ENCODE measurements around the gene PPP4R4.
"Not testable (repeated sequence)": the region's sequence is repeated elsewhere in the genome, so short reads cannot be mapped to it uniquely, and the experiment has no call there.

The PPP4R4 gene

DNA sequence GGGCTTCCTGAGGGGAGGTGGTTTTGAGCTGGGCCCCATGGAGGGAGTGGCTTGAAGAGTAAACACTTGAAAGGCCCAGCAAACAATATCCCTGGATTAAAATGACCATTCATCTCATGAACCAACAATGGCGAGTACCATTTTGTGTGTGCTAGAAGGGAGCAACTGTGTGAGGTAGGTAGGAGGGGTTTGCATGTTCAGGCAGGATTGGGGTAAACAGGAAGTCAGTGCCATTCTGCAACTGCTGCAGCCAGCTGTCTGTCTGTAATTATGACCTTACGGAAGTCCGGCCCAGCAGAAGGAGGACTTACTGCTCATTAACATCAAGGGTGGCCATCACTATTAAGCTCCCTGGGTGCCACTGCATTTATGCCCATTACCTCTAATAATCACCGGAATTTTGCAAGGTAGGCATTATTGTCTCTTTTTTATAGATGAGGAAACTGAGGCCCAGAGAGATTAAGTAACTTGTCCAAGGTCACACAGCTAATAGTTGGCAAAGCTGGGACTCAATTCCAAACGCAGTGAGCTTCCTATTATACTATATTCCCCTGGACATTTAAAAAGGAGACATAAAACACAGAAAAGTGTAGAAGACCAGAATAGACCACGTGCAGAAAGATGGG is 28.1 kb upstream of the PPP4R4 start:
- no peaks in the 10 kb centered on the region for H3K9me3 ChIP-seq (ENCODE audit: low read length)
- H3K9ac ChIP-seq (ENCODE audit: low read length): no peak overlapping the region
- no peaks in the 10 kb centered on the region for H3K27me3 ChIP-seq (ENCODE audit: control insufficient read depth in 1 of 2, insufficient read depth in 2 of 2, low read length in 2 of 2)
- H3K36me3 ChIP-seq (ENCODE audit: insufficient read depth, low read length): no peaks in the 10 kb centered on the region
- H3K4me3 ChIP-seq (ENCODE audit: low read depth in 1 of 2, low read length in 2 of 2): no peak overlapping the region
- no peak overlapping the region for H3K27ac ChIP-seq (ENCODE audit: low read depth, low read length)
- no peaks in the 10 kb centered on the region for H3K4me1 ChIP-seq (ENCODE audit: insufficient read depth, low read length)

DNA sequence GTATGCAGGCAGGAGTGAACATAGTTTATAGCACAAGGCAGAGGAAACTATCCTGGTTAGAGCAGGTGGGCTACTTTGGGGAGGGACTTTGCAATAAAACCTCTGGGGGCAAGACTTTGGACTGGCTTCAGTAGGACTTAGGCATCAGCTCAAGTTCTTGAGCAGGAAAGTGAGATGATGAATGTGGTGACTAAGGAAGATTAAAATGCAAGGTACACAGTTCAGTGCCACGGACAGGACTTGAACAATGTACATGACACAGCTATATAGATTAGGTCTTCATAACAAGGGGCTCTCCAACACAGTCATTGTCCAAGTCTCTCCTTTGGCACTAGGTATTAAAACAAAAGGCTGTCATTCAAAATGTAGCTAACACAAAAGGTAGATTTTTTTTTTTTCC is 21.4 kb upstream of the PPP4R4 start:
- Histone ChIP-seq H3K4me1 (ENCODE audit: insufficient read depth, low read length) (no peaks in the 10 kb centered on the region), H3K27ac (ENCODE audit: low read depth, low read length) (no peak overlapping the region)

DNA sequence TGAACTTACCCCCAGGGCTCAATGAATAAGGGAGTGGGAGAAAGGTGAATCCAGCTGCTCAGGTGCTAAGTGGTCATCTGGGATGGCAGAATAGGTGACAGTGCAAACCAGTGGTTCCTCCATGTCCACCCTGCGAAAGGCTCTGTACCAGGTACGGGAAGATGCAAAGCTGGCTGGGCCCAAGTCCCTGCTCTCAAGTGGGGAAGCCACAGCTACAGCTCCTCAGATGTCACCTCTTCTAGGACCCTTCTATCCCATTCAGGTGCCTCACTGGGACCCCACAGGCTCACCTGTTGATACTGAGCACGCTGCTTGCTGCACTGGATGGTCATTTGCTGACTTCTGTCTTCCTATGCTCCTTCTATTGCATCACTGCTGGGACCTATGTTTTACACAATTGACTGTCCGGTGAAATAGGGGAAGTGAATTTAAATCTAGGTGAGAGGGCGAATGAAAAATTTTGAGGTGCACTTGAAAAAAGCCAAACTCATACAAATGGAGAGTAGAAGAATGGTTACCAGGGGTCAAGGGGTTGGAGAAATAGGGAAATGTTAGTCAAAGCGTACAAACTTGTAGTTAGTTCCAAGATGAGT is 20.3 kb upstream of the PPP4R4 start:
- Histone ChIP-seq H3K9me3 (ENCODE audit: low read length) (no peaks in the 10 kb centered on the region), H3K27ac (ENCODE audit: low read depth, low read length) (no peak overlapping the region), H3K4me3 (ENCODE audit: low read depth in 1 of 2, low read length in 2 of 2) (no peak overlapping the region), H3K36me3 (ENCODE audit: insufficient read depth, low read length) (no peaks in the 10 kb centered on the region), H3K9ac (ENCODE audit: low read length) (no peak overlapping the region), H3K4me1 (ENCODE audit: insufficient read depth, low read length) (no peaks in the 10 kb centered on the region), H3K27me3 (ENCODE audit: control insufficient read depth in 1 of 2, insufficient read depth in 2 of 2, low read length in 2 of 2) (no peaks in the 10 kb centered on the region)

More for the DNA sequence above, 21.4 kb upstream of the PPP4R4 start:
- Histone ChIP-seq H3K27me3 (ENCODE audit: control insufficient read depth in 1 of 2, insufficient read depth in 2 of 2, low read length in 2 of 2) (no peaks in the 10 kb centered on the region), H3K9me3 (ENCODE audit: low read length) (no peaks in the 10 kb centered on the region), H3K9ac (ENCODE audit: low read length) (no peak overlapping the region), H3K4me3 (ENCODE audit: low read depth in 1 of 2, low read length in 2 of 2) (no peak overlapping the region), H3K36me3 (ENCODE audit: insufficient read depth, low read length) (no peaks in the 10 kb centered on the region)

DNA sequence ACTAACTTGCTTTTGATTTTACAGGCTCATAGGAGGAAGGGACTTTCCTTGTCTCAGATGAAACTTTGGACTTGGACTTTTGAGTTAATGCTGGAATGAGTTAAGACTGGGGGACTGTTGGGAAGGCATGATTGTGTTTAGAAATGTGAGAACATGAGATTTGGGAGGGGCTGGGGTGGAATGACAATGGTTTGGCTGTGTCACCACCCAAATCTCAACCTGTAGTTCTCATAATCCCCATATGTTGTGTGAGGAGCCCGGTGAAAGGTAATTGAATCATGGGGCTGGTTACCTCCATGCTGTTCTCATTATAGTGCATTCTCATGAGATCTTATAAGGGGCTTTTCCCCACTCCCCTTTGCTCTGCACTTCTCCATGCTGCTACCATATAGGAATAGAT is 18.0 kb upstream of the PPP4R4 start:
- H3K9me3 ChIP-seq (ENCODE audit: low read length); H3K4me1 ChIP-seq (ENCODE audit: insufficient read depth, low read length); H3K4me3 ChIP-seq (ENCODE audit: low read depth in 1 of 2, low read length in 2 of 2); H3K9ac ChIP-seq (ENCODE audit: low read length); H3K27ac ChIP-seq (ENCODE audit: low read depth, low read length); H3K27me3 ChIP-seq (ENCODE audit: control insufficient read depth in 1 of 2, insufficient read depth in 2 of 2, low read length in 2 of 2); H3K36me3 ChIP-seq (ENCODE audit: insufficient read depth, low read length): not testable (repeated sequence)

DNA sequence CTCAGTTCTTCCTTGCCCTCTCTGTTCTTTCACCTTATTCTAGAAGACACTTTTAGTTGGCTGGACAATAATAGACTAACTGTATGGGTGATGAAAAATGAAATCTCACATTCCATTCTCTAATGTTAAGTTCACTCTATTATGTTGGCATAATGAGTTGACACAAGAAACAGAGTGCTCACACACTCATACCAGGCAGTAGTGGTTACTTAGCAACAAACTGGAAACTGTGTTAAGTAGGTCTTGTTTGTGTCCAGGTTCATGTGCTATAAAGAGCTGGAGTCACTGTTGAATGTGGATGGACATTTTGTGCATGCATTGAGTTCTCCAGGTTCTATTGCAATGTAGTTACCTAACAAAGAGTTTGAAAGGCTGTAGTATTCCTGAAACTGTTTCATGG is 16.9 kb upstream of the PPP4R4 start:
- Histone ChIP-seq H3K4me1 (ENCODE audit: insufficient read depth, low read length) (no peaks in the 10 kb centered on the region), H3K36me3 (ENCODE audit: insufficient read depth, low read length) (no peaks in the 10 kb centered on the region), H3K27ac (ENCODE audit: low read depth, low read length) (no peak overlapping the region), H3K27me3 (ENCODE audit: control insufficient read depth in 1 of 2, insufficient read depth in 2 of 2, low read length in 2 of 2) (no peaks in the 10 kb centered on the region), H3K9me3 (ENCODE audit: low read length) (no peaks in the 10 kb centered on the region), H3K9ac (ENCODE audit: low read length) (no peak overlapping the region), H3K4me3 (ENCODE audit: low read depth in 1 of 2, low read length in 2 of 2) (no peak overlapping the region)

DNA sequence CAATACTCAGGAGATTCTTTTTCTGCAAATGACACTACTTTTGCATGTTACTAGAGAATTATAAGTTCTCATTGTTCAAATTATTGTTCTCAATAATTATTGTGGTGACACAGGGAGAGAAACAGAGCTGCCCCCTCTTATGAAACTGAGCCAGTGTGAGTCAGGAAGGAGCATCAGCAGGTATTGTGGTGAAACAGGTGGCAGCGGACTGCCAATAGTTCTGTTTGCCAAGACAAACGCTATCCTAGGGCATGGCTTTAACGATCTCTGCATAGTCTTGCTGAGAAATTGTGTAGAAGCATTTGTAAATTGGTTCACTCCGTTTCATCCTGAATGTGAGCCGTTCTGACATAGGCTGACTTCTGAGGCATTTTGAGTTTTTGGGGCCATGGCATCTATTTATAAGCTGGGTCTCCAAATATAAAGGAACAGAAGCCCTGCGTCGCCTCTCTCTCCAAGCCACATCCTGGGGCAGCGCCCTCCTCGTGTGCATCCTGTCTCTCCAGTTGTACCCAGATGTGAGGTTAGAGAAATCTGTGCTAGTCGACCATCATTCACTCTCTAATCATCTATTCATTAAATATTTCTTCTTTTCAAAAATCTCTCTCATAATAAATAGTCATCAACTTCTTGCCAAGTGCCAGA is 15.8 kb upstream of the PPP4R4 start:
- H3K4me3 ChIP-seq (ENCODE audit: low read depth in 1 of 2, low read length in 2 of 2): no peak overlapping the region
- H3K4me1 ChIP-seq (ENCODE audit: insufficient read depth, low read length): no peaks in the 10 kb centered on the region
- H3K27ac ChIP-seq (ENCODE audit: low read depth, low read length): no peak overlapping the region

DNA sequence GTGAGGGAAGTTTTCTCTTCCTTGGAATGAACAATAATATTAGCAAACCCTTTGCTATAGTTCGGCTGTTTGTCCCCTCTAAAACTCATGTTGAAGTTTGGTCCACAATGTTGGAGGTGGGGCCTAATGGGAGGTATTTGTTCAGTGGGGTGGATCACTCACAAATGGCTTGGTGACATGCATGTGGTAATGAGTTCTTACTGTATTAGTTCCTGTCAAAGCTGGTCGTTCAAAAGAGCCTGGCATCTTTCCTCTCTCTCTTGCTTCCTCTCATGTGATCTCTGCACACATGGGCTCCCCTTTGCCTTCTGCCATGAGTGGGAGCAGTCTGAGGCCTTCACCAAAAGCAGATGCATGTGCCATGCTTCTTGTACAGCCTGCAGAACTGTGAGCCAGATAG is 13.1 kb upstream of the PPP4R4 start:
- H3K36me3 ChIP-seq (ENCODE audit: insufficient read depth, low read length): no peaks in the 10 kb centered on the region
- H3K9ac ChIP-seq (ENCODE audit: low read length): no peak overlapping the region
- no peak overlapping the region for H3K4me3 ChIP-seq (ENCODE audit: low read depth in 1 of 2, low read length in 2 of 2)
- H3K9me3 ChIP-seq (ENCODE audit: low read length): no peaks in the 10 kb centered on the region
- H3K27ac ChIP-seq (ENCODE audit: low read depth, low read length): no peak overlapping the region
- peaks cover 0 to 6% of the 10 kb centered on the region in 2 donors for H3K27me3 ChIP-seq (ENCODE audit: control insufficient read depth in 1 of 2, insufficient read depth in 2 of 2, low read length in 2 of 2)
- no peaks in the 10 kb centered on the region for H3K4me1 ChIP-seq (ENCODE audit: insufficient read depth, low read length)

More for the DNA sequence above, 15.8 kb upstream of the PPP4R4 start:
- Histone ChIP-seq H3K9ac (ENCODE audit: low read length) (no peak overlapping the region), H3K36me3 (ENCODE audit: insufficient read depth, low read length) (no peaks in the 10 kb centered on the region), H3K9me3 (ENCODE audit: low read length) (no peaks in the 10 kb centered on the region), H3K27me3 (ENCODE audit: control insufficient read depth in 1 of 2, insufficient read depth in 2 of 2, low read length in 2 of 2) (no peaks in the 10 kb centered on the region)

DNA sequence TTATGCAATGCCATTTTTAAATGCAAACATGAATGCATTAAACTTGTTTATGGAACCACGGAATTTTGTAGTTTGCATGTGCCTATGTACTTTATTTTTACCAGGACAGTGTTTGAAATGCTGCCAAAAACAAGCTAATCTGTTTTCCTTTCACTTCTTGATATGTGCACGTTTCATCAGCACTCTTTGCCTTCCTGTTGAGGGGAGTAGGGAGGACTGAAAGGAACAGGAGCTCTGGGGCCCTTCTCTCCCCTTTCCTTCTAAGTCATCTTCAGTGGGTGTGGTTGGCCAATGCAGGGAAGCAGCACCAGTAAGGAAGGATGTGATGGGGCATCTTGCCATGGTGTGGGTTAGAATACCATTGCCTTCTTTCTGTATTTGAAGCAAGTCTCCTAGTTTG is 12.1 kb upstream of the PPP4R4 start:
- Histone ChIP-seq H3K27ac (ENCODE audit: low read depth, low read length) (no peak overlapping the region), H3K9ac (ENCODE audit: low read length) (no peak overlapping the region)

DNA sequence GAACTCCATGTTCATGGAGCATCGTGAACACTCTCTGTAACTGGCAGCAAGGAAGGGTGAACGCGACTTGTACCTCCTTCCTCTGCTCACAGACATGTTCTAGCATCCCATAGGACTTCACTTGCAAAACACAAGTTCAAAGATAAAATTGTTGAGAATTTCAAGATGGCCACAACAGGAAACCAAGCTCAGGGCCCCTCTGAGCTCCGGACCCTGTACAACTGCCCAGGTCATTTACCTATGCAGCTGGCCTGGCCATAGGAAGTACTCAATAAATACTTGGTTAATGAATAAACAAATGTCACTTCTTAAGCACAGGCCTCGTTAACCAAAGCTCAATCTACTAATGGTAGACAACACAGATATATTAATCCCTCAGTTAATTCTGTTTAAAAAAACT is 11.7 kb upstream of the PPP4R4 start:
- Histone ChIP-seq H3K9me3 (ENCODE audit: low read length) (no peaks in the 10 kb centered on the region), H3K4me1 (ENCODE audit: insufficient read depth, low read length) (no peaks in the 10 kb centered on the region), H3K27me3 (ENCODE audit: control insufficient read depth in 1 of 2, insufficient read depth in 2 of 2, low read length in 2 of 2) (peaks cover 0 to 6% of the 10 kb centered on the region in 2 donors), H3K9ac (ENCODE audit: low read length) (no peak overlapping the region), H3K4me3 (ENCODE audit: low read depth in 1 of 2, low read length in 2 of 2) (no peak overlapping the region), H3K36me3 (ENCODE audit: insufficient read depth, low read length) (no peaks in the 10 kb centered on the region), H3K27ac (ENCODE audit: low read depth, low read length) (no peak overlapping the region)

More for the DNA sequence above, 12.1 kb upstream of the PPP4R4 start:
- peaks cover 0 to 6% of the 10 kb centered on the region in 2 donors for H3K27me3 ChIP-seq (ENCODE audit: control insufficient read depth in 1 of 2, insufficient read depth in 2 of 2, low read length in 2 of 2)
- no peaks in the 10 kb centered on the region for H3K36me3 ChIP-seq (ENCODE audit: insufficient read depth, low read length)
- no peaks in the 10 kb centered on the region for H3K4me1 ChIP-seq (ENCODE audit: insufficient read depth, low read length)
- H3K9me3 ChIP-seq (ENCODE audit: low read length): no peaks in the 10 kb centered on the region
- H3K4me3 ChIP-seq (ENCODE audit: low read depth in 1 of 2, low read length in 2 of 2): no peak overlapping the region

DNA sequence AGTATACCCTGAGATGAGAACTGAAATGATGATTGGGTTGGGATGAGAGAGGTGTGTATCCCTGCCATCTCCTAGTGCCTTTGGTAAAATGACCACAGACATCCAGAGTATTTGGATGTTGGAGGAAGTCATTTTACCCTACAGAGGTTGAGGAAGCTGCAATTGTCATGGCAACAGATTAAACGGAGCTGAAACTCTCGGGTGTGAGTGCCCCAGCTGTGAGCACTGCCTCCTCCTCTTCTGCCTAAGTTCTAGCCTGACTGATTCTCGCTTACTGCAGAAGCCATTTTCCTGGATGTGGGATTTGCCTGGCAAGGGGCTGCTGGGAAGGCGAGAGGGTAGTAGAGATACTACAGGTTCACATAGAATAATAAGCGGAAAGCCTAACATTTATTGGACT is 10.3 kb upstream of the PPP4R4 start:
- Histone ChIP-seq H3K27ac (ENCODE audit: low read depth, low read length) (no peak overlapping the region), H3K9me3 (ENCODE audit: low read length) (no peaks in the 10 kb centered on the region), H3K27me3 (ENCODE audit: control insufficient read depth in 1 of 2, insufficient read depth in 2 of 2, low read length in 2 of 2) (peaks cover 0 to 6% of the 10 kb centered on the region in 2 donors), H3K4me1 (ENCODE audit: insufficient read depth, low read length) (no peaks in the 10 kb centered on the region), H3K36me3 (ENCODE audit: insufficient read depth, low read length) (no peaks in the 10 kb centered on the region), H3K4me3 (ENCODE audit: low read depth in 1 of 2, low read length in 2 of 2) (no peak overlapping the region), H3K9ac (ENCODE audit: low read length) (no peak overlapping the region)

DNA sequence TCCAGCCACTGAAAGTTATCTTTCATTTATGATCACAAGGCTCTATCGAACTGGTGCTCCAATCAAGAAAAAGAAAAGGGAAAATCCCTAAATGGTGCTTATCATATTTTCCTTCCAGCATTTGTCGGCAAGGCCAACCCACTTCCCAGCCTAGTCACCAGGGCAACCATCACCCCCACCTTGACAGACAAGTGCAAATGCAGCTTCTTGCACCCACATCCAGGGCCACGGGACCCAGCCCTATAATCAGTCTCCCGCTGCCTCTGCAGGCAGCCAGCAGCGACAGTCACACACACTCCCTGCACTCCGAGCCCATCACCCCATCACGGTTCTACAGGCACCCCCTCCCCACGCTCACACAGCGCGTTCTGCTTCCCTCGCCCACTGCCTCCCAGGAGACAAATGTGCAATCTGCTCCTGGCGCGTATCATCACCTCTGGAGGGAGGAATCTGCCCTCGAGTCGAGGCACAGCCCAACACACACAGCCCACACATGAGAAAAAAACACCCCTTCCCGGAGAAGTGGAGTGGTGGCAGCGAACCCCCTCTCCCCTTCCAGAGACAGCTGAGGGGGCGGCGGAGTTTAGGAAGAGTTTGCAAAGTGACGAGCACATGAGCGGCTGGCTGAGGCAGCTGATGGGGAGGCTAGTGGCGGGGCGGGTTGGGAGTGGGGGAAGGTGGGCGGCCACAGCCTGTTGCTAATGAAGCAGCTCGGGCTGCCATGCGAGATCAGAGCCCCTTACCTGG is 9.3 kb upstream of the PPP4R4 start:
- no peaks in the 10 kb centered on the region for H3K9me3 ChIP-seq (ENCODE audit: low read length)
- H3K36me3 ChIP-seq (ENCODE audit: insufficient read depth, low read length): no peaks in the 10 kb centered on the region
- no peaks in the 10 kb centered on the region for H3K4me1 ChIP-seq (ENCODE audit: insufficient read depth, low read length)
- H3K9ac ChIP-seq (ENCODE audit: low read length): no peak overlapping the region
- peaks cover 0 to 6% of the 10 kb centered on the region in 2 donors for H3K27me3 ChIP-seq (ENCODE audit: control insufficient read depth in 1 of 2, insufficient read depth in 2 of 2, low read length in 2 of 2)
- H3K27ac ChIP-seq (ENCODE audit: low read depth, low read length): no peak overlapping the region
- no peak overlapping the region for H3K4me3 ChIP-seq (ENCODE audit: low read depth in 1 of 2, low read length in 2 of 2)

Measured in muscle layer of colon (tissue), 2 donors.